RWPE1 (cell line): Measurements from ENCODE around the gene MYO7A.

Source experiments
- CTCF ChIA-PET: fragments of 350-600 bp; sonication (Branson Sonifier 250); formaldehyde crosslinking; extraction: SDS; loops from one replicate; lab custom pipeline; 2021; lab: Yijun Ruan, JAX
- POLR2A ChIA-PET: fragments of 400-600 bp; formaldehyde crosslinking; extraction: SDS; loops from one replicate; lab custom pipeline; 2020; ENCODE audit warnings: antibody characterized with exemption; ENCODE audit not compliant: low non-redundant PET; lab: Yijun Ruan, JAX
- DNase-seq: peaks from one replicate; pipeline ENCODE4 v3.0.0; 2012; ENCODE audit warnings: low spot score
- H3K27ac ChIP-seq: fragments of 450-650 bp; 2 replicates; pipeline ENCODE4 v1.5.1; 2017
- TF ChIP-seq, protein P1 (sequence below): fragments of 450-650 bp; conservative IDR thresholded peaks from 2 replicates; pipeline ENCODE4 v1.5.1; 2017; ENCODE audit warnings: low read depth, mild to moderate bottlenecking

MYO7A gene

GRCh38 chr11:77175869-77176539 is 48.0 kb downstream of the MYO7A start:
- ChIA-PET CTCF (interaction anchor here (1.1 to 2.2 kb wide), 2 partner anchors 36 to 49 kb away, joined by 3 to 7 read pairs; no protein-coding TSS in a partner anchor), POLR2A (no interaction called here)
- no peak for DNase-seq
- H3K27ac ChIP-seq, result no peak overlapping the region
- TF ChIP-seq, protein P1, sequence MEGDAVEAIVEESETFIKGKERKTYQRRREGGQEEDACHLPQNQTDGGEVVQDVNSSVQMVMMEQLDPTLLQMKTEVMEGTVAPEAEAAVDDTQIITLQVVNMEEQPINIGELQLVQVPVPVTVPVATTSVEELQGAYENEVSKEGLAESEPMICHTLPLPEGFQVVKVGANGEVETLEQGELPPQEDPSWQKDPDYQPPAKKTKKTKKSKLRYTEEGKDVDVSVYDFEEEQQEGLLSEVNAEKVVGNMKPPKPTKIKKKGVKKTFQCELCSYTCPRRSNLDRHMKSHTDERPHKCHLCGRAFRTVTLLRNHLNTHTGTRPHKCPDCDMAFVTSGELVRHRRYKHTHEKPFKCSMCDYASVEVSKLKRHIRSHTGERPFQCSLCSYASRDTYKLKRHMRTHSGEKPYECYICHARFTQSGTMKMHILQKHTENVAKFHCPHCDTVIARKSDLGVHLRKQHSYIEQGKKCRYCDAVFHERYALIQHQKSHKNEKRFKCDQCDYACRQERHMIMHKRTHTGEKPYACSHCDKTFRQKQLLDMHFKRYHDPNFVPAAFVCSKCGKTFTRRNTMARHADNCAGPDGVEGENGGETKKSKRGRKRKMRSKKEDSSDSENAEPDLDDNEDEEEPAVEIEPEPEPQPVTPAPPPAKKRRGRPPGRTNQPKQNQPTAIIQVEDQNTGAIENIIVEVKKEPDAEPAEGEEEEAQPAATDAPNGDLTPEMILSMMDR, result no peak

GRCh38 chr11:77176996-77177395 is 49.0 kb downstream of the MYO7A start:
- ChIA-PET CTCF (interaction anchor here (2.2 kb wide), 1 partner anchor 50 kb away, joined by 7 read pairs; no protein-coding TSS in a partner anchor), POLR2A (no interaction called here)
- TF ChIP-seq, protein P1, result no peak
- DNase-seq, result no peak
- no peak overlapping the region for H3K27ac ChIP-seq

GRCh38 chr11:77178150-77178549 is 50.1 kb downstream of the MYO7A start:
- DNase-seq, result no peak
- ChIA-PET CTCF (no interaction called here), POLR2A (no interaction called here)
- no peak overlapping the region for H3K27ac ChIP-seq
- TF ChIP-seq, protein P1, result no peak

- TF ChIP-seq, protein P1, result no peak
- POLR2A ChIA-PET, result no interaction called here
- DNase-seq, result no peak
- CTCF ChIA-PET, result no interaction called here
- no peak overlapping the region for H3K27ac ChIP-seq
These were observed 51.0 kb downstream of the MYO7A start for GRCh38 chr11:77179048-77179447.

GRCh38 chr11:77179681-77180080 is 51.6 kb downstream of the MYO7A start:
- ChIA-PET POLR2A (no interaction called here), CTCF (no interaction called here)
- TF ChIP-seq, protein P1, result no peak
- no peak overlapping the region for H3K27ac ChIP-seq
- no peak for DNase-seq

DNA sequence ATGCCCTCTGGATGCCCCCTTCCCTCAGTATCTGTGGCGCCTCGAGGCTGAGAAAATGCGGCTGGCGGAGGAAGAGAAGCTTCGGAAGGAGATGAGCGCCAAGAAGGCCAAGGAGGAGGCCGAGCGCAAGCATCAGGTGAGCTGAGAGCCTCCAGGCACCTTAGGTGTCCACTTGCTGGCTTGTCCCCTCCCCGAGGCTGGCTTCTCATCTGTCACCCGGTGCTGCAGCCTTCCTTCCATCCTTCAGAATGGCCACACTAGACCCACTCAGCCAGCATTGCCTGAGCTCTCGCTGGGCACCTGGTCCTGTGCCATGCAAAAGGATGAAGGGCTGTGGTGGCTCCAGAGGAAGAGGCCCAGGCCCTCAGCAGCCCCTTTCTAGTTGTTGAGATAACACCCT is 52.3 kb downstream of the MYO7A start:
- ChIA-PET CTCF (interaction anchor here (0.6 kb wide), 1 partner anchor 136 kb away, joined by 3 read pairs; no protein-coding TSS in a partner anchor), POLR2A (no interaction called here)
- no peak overlapping the region for H3K27ac ChIP-seq
- no peak for DNase-seq
- TF ChIP-seq, protein P1, result no peak
